ENCODE data around the gene TNKS1BP1.
"Not testable (repeated sequence)": the region's sequence is repeated elsewhere in the genome, so short reads cannot be mapped to it uniquely, and the experiment has no call there.

Gene TNKS1BP1

DNA sequence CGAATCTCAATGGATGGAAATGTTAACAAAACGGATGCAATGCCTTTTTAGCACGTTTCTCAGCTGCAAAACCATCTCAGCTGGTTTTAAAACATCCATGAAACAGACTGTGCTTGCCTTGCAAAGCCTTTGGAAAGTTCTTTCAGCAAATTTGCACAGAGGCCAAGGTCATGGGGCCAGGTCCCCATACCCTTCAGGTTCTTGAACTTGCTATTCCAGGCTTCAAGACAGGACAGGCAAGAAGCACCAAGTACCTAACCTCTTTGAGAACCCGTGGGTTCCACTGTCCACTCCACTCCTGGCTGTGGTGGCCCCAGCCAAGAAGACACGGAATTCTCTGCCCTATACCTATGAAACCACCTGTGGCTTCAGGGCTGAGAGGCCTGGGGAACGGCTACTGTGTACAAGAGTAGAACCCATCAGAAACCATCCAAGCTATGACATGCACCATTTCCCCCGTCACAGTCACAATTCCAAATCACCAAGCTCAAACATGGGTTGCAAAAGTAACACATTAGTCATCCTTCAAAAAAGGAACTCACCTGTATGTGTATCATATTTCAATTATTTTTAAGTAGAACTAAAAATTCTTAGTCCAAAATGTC lies 17.0 kb downstream of the TNKS1BP1 start:
- H3K27me3 Mint-ChIP-seq = peaks cover 17% of the 10 kb centered on the region
- peaks cover 66% of the 10 kb centered on the region for H3K4me1 Mint-ChIP-seq (ENCODE audit: low read depth)
- H3K4me3 Mint-ChIP-seq = no peak overlapping the region
- peak overlapping the region; percentile 86 for H3K27ac Mint-ChIP-seq
- peaks cover 18% of the 10 kb centered on the region for H3K36me3 Mint-ChIP-seq (ENCODE audit: low read depth)
- intact Hi-C loops (cut with micrococcal nuclease) = no loop called here
- H3K9me3 Mint-ChIP-seq = no peaks in the 10 kb centered on the region

DNA sequence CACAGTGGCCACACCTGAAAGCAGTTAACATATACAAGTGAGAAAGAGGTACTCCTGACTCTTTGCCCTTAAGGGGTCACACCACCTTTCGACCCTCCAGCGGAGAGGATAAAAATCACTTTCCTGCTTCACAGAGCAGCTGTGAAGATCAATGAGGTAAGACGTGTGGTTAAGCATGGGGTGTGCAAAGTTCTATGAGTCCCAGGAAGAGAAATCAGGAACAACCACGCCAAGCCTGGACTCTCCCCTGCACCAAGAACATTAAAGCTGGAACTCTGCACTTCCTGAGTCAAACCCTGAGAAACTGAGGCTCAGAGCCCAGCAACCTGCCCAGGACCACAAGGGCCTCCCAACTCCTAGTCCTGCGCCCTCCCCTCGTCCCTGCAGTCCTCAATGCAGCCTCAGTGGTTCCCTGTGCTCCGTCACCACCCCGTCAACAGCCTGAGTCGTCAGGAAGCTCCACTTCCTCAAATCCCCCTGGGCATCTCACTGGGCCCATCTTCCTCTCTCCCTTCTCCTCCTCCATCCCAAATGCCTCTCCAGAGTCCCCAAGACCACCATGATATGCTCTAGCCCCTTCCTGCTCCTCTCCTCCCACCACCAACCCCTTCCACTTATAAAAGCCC lies 17.7 kb downstream of the TNKS1BP1 start:
- peaks cover 23% of the 10 kb centered on the region for H3K36me3 Mint-ChIP-seq (ENCODE audit: low read depth)
- H3K27ac Mint-ChIP-seq = peak overlapping the region; percentile 86
- intact Hi-C loops (cut with micrococcal nuclease) = no loop called here
- no peaks in the 10 kb centered on the region for H3K9me3 Mint-ChIP-seq
- H3K27me3 Mint-ChIP-seq = peaks cover 14% of the 10 kb centered on the region
- peak overlapping the region; percentile 64 for H3K4me3 Mint-ChIP-seq
- H3K4me1 Mint-ChIP-seq (ENCODE audit: low read depth) = peaks cover 62% of the 10 kb centered on the region

DNA sequence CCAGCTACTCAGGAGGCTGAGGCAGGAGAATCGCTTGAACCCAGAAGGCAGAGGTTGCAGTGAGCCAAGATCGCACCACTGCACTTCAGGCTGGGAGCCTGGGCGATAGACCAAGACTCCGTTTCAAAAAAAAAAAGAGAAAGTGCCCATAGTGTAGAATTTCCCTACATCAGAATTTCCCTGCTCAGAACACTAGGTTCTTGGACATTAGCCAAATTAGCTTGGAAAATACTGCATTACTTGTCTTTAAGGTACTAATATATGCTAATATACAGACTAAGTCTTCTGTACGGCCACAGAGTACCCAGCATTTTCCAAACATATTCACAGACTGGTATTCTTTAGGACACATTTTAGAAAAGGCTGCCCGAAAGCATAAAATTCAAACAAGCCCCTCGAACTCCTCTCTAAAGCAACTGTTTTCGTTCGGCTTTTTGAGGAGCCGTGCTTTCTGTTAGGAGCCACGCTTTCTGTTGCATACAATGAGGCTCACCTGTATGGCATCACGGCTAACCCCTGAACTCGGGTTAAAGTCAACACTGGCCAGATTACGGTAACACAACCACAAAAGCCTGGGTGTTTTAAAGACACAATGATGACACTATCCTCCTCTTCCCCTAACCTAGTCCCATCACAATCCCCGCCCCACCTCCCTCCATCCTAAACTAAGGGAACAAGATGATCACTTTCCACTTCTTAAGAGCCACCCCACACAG lies 18.4 kb downstream of the TNKS1BP1 start:
- intact Hi-C loops (cut with micrococcal nuclease) = no loop called here

DNA sequence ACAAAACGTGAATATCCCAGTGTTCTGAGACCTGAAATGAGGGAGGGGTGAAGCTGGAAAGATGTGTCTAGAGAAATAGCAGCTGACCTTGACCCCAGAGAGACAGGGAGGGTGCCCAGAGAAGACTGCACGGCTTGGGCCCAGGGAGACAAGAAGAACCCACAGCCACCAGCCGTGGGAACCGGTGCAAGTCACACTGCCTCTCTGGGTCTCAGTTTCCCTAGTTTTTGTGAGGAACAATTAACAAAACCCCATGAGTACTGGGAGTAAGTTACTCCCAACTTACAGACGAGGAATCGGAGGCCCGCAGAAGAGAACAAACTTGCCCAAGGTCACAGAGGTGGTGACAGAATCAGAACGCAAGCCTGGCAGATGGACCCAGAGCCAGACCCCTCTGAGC lies 19.2 kb downstream of the TNKS1BP1 start:
- Mint-ChIP-seq H3K36me3 (ENCODE audit: low read depth) (peaks cover 38% of the 10 kb centered on the region), H3K4me1 (ENCODE audit: low read depth) (peaks cover 52% of the 10 kb centered on the region), H3K4me3 (no peak overlapping the region), H3K27ac (no peak overlapping the region), H3K9me3 (no peaks in the 10 kb centered on the region), H3K27me3 (peaks cover 14% of the 10 kb centered on the region)
- intact Hi-C loops (cut with micrococcal nuclease) = no loop called here

More for the DNA sequence above, 18.4 kb downstream of the TNKS1BP1 start:
- Mint-ChIP-seq H3K36me3 (ENCODE audit: low read depth) (peaks cover 30% of the 10 kb centered on the region), H3K4me1 (ENCODE audit: low read depth) (peaks cover 60% of the 10 kb centered on the region), H3K4me3 (peak overlapping the region; percentile 11), H3K9me3 (no peaks in the 10 kb centered on the region), H3K27me3 (peaks cover 14% of the 10 kb centered on the region), H3K27ac (peak overlapping the region; percentile 86)

DNA sequence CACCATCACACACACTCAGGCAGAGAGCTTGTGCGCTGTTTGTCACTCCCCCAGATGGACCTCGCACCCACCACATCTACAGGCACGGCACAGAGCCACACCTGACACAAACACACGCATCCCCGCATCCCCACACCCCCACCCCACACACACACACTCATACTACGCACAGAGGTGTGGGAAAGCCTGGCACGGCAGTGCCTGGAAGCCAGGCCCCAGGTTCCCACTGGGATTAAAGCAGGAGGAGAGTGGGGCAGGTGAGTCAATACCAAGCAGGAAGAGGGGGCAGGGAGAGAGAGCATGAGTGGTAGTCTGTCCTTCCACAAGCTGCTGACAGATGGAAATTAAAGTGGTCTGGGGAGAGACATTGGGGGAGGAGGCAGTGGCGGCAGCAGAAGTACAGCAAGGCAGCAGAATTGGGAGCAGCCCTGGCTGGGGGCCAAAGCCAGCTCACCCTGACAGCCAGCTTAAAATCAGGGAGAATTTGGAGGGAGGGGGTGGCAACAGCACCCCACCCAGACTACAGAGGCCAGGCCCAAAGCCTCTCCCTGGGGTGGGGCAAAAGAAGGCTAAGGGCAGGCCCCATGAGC lies 20.7 kb downstream of the TNKS1BP1 start:
- intact Hi-C loops (cut with micrococcal nuclease) = no loop called here
- Mint-ChIP-seq H3K4me3 (no peak overlapping the region), H3K4me1 (ENCODE audit: low read depth) (peaks cover 37% of the 10 kb centered on the region), H3K9me3 (peaks cover 9% of the 10 kb centered on the region), H3K27ac (peak overlapping the region; percentile 4), H3K36me3 (ENCODE audit: low read depth) (peaks cover 39% of the 10 kb centered on the region), H3K27me3 (peaks cover 4% of the 10 kb centered on the region)

DNA sequence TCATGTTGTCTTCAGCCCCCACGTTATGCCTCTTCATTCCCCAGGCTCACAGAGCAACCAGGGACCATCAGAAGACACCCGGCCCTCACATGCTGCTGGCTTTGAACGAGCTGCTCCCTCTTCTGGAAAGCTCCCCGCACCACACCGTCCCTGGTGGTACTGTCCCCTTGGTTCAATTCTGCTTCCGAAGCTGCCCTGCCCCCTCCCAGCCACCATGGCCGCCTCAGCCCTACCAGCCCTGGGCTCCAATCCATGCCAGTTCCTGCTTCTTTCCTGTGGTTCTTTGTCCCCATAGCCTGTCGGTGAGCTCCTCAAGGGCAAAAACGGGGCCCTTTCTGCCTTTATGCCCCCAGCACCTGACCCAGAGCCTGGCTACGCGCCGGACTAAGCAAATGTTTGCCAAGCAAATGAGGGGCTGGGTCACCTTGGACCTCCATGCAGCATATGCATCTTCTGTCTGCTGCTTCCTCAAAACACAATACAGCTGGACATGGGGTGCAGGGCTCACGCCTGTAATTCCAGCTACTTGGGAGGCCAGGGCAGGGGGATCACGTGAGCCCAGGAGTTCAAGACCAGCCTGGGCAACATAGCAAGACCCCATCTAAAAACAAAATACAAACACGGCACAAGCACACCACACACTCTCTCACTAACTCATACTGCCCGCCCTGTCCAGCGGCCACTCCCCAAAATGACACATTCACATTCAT lies 21.3 kb downstream of the TNKS1BP1 start:
- Mint-ChIP-seq H3K27ac (peak overlapping the region; percentile 9), H3K36me3 (ENCODE audit: low read depth) (peaks cover 39% of the 10 kb centered on the region), H3K27me3 (no peaks in the 10 kb centered on the region), H3K9me3 (peaks cover 9% of the 10 kb centered on the region), H3K4me3 (no peak overlapping the region), H3K4me1 (ENCODE audit: low read depth) (peaks cover 31% of the 10 kb centered on the region)
- intact Hi-C loops (cut with micrococcal nuclease) = no loop called here

DNA sequence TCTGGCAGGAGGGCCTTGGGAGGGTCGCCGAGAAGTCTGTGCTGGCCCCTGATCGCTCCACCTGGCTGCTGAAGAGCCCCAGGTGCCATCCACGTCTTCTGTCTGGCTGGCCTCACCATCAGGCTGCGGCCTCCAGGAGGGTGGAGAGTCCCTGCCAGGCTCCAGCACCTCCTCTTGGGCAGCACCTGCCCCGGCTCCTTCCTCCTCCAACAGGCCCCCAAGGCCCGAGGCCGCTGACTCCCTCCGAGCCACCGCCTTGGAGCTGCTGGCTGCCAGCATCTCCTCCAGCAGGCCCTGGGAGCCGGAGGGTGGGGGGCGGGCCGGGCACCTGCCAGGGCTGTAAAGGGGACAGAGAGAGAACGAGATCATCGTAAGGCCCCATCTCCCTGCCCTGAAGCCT lies 22.3 kb downstream of the TNKS1BP1 start:
- peaks cover 39% of the 10 kb centered on the region for H3K36me3 Mint-ChIP-seq (ENCODE audit: low read depth)
- H3K4me1 Mint-ChIP-seq (ENCODE audit: low read depth) = peaks cover 24% of the 10 kb centered on the region
- H3K9me3 Mint-ChIP-seq = peaks cover 9% of the 10 kb centered on the region
- no peaks in the 10 kb centered on the region for H3K27me3 Mint-ChIP-seq
- H3K4me3 Mint-ChIP-seq = no peak overlapping the region
- intact Hi-C loops (cut with micrococcal nuclease) = no loop called here
- H3K27ac Mint-ChIP-seq = no peak overlapping the region

DNA sequence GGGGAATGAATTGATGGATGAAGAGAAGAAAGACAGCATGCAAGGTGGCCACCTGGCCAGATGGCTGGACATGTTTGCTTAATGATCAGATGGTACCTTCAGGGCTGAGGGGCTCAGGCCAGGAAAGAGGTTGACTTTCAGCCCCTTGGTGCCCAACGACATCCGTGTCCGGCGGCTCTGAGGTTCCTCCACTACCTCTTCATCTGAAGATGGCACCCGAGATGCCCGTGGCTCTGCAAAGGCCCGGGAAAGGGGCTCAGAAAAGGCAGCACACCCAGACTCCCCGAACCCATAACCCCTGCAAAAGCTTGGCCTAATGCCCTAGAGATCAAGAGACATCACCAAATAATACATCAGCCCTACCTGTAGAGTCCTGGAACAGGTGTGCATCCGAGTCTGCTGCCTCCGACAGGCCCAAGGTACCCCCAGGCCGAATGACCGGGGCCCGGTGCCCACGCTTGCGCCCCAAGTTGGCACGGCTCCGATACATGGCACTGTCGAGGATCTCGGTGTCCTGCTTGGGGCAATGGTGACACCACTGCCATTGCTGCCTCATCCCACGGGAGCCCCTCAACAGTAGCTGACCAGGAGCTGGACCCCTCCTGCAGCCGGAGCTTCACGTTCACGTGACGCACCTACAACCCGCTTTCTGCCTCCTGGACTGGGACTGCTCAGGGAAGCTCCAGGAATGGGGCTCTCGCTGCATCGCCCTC lies 22.9 kb downstream of the TNKS1BP1 start:
- Mint-ChIP-seq H3K9me3 (peaks cover 9% of the 10 kb centered on the region), H3K27me3 (no peaks in the 10 kb centered on the region), H3K27ac (no peak overlapping the region), H3K36me3 (ENCODE audit: low read depth) (peaks cover 39% of the 10 kb centered on the region), H3K4me1 (ENCODE audit: low read depth) (peaks cover 17% of the 10 kb centered on the region), H3K4me3 (no peak overlapping the region)
- intact Hi-C loops (cut with micrococcal nuclease) = no loop called here

DNA sequence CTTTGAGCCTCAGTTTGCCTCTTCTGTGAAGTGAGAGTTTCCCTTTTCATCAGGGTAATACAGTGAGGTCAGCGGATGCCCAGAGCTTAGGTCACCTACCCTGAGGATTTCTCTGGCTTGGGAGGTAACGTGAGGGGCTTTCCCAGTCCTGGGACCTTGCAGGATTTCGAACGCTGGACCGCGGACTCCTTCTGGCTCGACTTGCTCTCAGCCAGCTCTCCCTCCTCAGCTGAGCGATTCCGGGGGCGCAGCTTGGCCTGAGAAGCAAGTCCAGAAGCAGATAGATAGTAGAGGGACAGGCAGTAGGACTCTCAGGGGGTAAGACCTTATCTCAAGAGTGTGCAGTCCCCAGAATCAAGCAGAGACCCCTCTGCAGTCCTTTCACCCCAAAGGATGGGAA lies 24.0 kb downstream of the TNKS1BP1 start:
- H3K27ac Mint-ChIP-seq = no peak overlapping the region
- H3K4me3 Mint-ChIP-seq = no peak overlapping the region
- peaks cover 9% of the 10 kb centered on the region for H3K9me3 Mint-ChIP-seq
- peaks cover 39% of the 10 kb centered on the region for H3K36me3 Mint-ChIP-seq (ENCODE audit: low read depth)
- H3K4me1 Mint-ChIP-seq (ENCODE audit: low read depth) = peaks cover 12% of the 10 kb centered on the region
- no peaks in the 10 kb centered on the region for H3K27me3 Mint-ChIP-seq
- intact Hi-C loops (cut with micrococcal nuclease) = no loop called here

DNA sequence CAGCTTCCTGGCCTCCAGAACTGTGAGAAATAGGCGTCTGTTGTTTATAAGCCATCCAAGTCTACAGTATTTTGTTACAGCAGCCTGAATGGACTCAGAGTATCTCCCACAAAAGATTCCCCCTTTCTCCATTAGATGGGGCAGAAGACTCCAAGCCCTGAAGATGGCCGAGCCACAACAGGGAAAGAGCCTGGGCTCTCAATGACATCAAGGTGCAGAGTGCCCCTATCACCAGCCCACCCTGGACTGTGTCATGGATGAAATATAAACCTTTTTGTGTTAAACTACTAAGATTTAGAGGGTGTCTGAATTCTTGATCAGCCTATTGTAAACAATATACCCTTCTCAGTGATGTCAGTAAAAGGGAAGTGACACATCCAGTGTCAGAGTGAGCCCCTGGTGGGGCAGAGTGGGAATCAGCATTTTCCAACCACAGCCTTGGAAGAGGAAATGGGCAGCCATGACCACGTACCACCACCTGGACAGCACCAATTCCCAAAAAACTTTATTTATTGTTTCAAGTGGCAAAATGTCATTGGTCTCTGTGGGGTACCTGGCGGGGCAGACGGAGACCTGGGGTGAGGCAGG lies 25.5 kb downstream of the TNKS1BP1 start:
- H3K27ac Mint-ChIP-seq = no peak overlapping the region
- intact Hi-C loops (cut with micrococcal nuclease) = no loop called here
- H3K27me3 Mint-ChIP-seq = no peaks in the 10 kb centered on the region
- H3K36me3 Mint-ChIP-seq (ENCODE audit: low read depth) = peaks cover 39% of the 10 kb centered on the region
- H3K9me3 Mint-ChIP-seq = peaks cover 9% of the 10 kb centered on the region
- H3K4me1 Mint-ChIP-seq (ENCODE audit: low read depth) = peaks cover 10% of the 10 kb centered on the region
- no peak overlapping the region for H3K4me3 Mint-ChIP-seq

DNA sequence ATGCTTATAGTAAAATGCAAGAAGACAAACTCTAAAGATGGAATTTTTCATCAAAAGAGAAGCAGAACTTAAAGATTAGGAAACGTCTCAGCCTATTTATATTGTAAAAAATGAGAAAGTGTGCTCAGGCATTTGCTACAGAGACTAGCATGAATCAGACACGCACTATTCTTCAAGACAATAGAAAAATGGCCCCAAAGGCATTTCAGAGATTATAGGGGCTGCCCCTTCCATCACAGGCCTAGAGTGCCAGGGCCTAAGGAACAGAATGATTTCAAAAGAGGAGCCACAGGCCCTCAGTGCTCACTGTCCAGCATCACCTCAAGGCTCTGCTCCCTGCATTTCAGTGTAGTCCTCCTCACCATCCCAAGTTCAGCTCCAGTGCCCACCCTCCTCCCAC lies 27.5 kb downstream of the TNKS1BP1 start:
- Mint-ChIP-seq H3K4me1 (ENCODE audit: low read depth) (no peaks in the 10 kb centered on the region), H3K9me3 (peaks cover 9% of the 10 kb centered on the region), H3K27ac (no peak overlapping the region), H3K4me3 (no peak overlapping the region), H3K36me3 (ENCODE audit: low read depth) (peaks cover 36% of the 10 kb centered on the region), H3K27me3 (no peaks in the 10 kb centered on the region)
- intact Hi-C loops (cut with micrococcal nuclease) = no loop called here

DNA sequence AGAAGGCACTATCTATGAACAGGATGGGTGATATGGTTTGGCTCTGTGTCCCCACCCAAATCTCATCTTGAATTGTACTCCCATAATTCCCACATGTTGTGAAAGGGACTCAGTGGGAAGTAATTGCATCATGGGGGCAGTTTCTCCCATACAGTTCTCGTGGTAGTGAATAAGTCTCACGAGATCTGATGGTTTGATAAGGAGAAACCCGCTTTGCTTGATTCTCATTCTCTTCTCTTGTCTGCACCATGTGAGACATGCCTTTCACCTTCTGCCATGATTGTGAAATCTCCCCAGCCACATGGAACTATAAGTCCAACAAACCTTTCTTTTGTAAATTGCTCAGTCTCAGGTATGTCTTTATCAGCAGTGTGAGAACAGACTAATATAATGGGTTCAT lies 28.5 kb downstream of the TNKS1BP1 start:
- H3K4me3 Mint-ChIP-seq; H3K9me3 Mint-ChIP-seq; H3K27ac Mint-ChIP-seq; H3K4me1 Mint-ChIP-seq (ENCODE audit: low read depth); intact Hi-C loops (cut with micrococcal nuclease); H3K27me3 Mint-ChIP-seq: not testable (repeated sequence)
- peaks cover 26% of the 10 kb centered on the region for H3K36me3 Mint-ChIP-seq (ENCODE audit: low read depth)

Data from dendritic cell treated with granulocyte-macrophage colony-stimulating factor and Interleukin-4, amounts not matched to agents 40 ng/mL and 50 ng/mL, for 4 days (primary cell).